GM10248 (cell line): ENCODE measurements around the gene LILRB2.
A peak's percentile ranks its signal among the peaks of the same experiment; 100 is the strongest.
"Not testable (repeated sequence)": the region's sequence is repeated elsewhere in the genome, so short reads cannot be mapped to it uniquely, and the experiment has no call there.

Experiments used
- CTCF ChIA-PET: fragments of 300-600 bp; sonication (Branson Sonifier 250); formaldehyde crosslinking; extraction: SDS; loops from one replicate; lab custom pipeline; 2021; ENCODE audit warnings: antibody characterized with exemption; lab: Yijun Ruan, JAX
- POLR2A ChIA-PET: fragments of 350-650 bp; sonication (Branson Sonifier 250); formaldehyde crosslinking; extraction: SDS; loops from one replicate; lab custom pipeline; 2020; ENCODE audit warnings: antibody characterized with exemption; lab: Yijun Ruan, JAX
- DNase-seq: peaks from one replicate; pipeline ENCODE4 v3.0.0; 2012; ENCODE audit errors: extremely low spot score
- TF ChIP-seq, protein P1 (sequence below): IDR thresholded peaks from 2 replicates; pipeline ENCODE4 v1.5.1; 2012; ENCODE audit warnings: mild to moderate bottlenecking, low read depth; ENCODE audit errors: extremely low read depth, missing control alignments, control extremely low read depth

The LILRB2 gene

GRCh38 chr19:54275951-54276350 lies 5.0 kb downstream of the LILRB2 start:
- CTCF ChIA-PET: no interaction called here
- DNase-seq: no peak
- TF ChIP-seq, protein P1, sequence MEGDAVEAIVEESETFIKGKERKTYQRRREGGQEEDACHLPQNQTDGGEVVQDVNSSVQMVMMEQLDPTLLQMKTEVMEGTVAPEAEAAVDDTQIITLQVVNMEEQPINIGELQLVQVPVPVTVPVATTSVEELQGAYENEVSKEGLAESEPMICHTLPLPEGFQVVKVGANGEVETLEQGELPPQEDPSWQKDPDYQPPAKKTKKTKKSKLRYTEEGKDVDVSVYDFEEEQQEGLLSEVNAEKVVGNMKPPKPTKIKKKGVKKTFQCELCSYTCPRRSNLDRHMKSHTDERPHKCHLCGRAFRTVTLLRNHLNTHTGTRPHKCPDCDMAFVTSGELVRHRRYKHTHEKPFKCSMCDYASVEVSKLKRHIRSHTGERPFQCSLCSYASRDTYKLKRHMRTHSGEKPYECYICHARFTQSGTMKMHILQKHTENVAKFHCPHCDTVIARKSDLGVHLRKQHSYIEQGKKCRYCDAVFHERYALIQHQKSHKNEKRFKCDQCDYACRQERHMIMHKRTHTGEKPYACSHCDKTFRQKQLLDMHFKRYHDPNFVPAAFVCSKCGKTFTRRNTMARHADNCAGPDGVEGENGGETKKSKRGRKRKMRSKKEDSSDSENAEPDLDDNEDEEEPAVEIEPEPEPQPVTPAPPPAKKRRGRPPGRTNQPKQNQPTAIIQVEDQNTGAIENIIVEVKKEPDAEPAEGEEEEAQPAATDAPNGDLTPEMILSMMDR: no peak
- POLR2A ChIA-PET: no interaction called here

DNA sequence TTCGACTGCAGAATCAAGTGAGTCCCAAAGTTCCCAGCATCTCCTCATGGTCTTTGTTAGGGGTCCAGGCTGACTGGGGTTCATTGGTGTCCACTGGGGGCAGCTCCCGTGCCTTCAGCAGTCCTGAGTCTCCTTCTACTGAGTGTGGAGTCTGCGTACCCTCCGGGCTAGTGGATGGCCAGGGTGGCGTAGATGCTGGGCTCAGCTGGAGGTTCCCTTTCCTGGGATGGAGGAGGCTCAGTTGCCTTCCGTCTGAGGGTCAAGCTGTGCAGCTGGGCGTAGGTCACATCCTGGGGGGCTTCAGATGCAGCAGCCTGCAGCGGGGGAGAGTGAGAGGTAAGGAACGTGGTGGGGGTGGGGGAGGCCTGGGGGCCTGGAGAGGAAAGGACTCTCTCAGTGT lies 6.4 kb downstream of the LILRB2 start:
- DNase-seq, POLR2A ChIA-PET: not testable (repeated sequence)
- CTCF ChIA-PET: interaction anchor here (1.2 kb wide), 1 partner anchor 34 kb away, joined by 3 read pairs; no protein-coding TSS in a partner anchor

- TF ChIP-seq, protein P1: no peak
- CTCF ChIA-PET: interaction anchor here (1.2 kb wide), 1 partner anchor 34 kb away, joined by 3 read pairs; no protein-coding TSS in a partner anchor
- no peak for DNase-seq
- POLR2A ChIA-PET: no interaction called here
Observed at GRCh38 chr19:54273821-54274220, 7.1 kb downstream of the LILRB2 start.

DNA sequence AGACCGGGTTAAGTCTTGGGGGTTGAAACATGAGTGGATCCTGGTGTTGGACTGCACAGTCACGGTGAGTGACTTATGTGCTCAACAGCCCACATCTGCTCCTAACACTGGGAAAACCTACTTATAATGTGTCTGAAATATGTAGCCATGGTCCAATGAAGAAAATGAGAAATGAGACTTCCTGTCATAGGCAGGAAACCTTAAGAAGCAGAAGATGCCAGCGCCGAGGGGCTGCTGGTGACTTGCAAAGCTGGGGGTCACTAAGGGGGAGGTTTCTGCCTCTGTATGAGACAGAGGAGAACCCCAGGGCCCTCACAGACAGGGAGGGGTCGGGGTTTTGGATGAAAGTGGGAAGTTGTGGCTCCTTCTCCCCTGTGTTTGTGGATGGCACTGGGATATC lies 8.7 kb downstream of the LILRB2 start:
- POLR2A ChIA-PET, DNase-seq, CTCF ChIA-PET: not testable (repeated sequence)

DNA sequence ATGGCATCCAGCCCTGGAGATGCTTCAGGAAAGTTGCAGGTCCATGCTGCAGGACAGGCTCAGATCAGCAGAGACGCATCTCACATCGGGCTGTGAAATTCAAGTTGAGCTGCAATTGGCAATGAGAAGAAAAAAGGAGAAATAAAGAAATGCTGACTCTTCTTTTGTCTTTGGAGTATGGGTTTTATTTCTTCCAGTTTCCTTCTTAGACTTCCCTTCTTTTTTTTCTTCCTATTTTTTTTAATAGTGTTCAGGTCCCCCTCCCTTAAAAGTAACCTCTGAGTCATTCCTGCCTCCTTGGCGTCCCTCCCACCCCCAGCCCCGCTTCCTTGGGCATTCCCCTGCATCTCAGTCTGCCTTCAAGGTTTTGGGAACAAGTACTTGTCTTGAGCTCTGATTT lies 9.3 kb downstream of the LILRB2 start:
- not testable (repeated sequence) for DNase-seq

GRCh38 chr19:54271106-54271505 lies 9.8 kb downstream of the LILRB2 start:
- DNase-seq: no peak
- POLR2A ChIA-PET: no interaction called here
- CTCF ChIA-PET: no interaction called here
- TF ChIP-seq, protein P1: no peak

More for the DNA sequence above, 9.3 kb downstream of the LILRB2 start:
- POLR2A ChIA-PET, CTCF ChIA-PET: not testable (repeated sequence)

GRCh38 chr19:54268936-54269335 lies 12.0 kb downstream of the LILRB2 start:
- ChIA-PET CTCF (interaction anchor here (1.1 to 3.1 kb wide), 2 partner anchors 10 to 123 kb away, joined by 3 to 12 read pairs; partner anchors contain the start of gene LILRB5), POLR2A (no interaction called here)
- no peak for DNase-seq
- TF ChIP-seq, protein P1: no peak

DNA sequence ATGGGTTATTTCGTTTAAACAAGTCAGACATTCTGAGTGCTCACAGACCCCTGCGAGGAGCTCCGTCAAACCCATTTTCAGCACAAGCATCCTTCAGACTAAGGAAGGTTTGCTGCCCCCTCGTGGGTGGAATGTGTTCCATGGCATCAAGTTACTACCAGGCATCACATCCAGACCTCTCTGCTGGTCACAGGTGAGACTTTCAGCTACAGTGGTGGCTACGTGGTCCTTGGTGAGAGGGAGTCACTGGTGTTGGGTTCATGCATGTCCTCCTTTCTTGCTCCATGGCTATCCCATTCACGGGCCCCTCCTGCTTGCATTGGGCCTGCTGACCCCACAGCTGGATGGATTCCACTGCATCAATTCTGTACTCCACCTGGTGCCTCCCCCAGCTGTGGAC lies 14.8 kb downstream of the LILRB2 start:
- POLR2A ChIA-PET: interaction anchor here (1.0 kb wide), 1 partner anchor 98 kb away, joined by 3 read pairs; no protein-coding TSS in a partner anchor
- CTCF ChIA-PET: interaction anchor here (1.0 to 3.9 kb wide), 24 partner anchors 9 to 1070 kb away, joined by 3 to 28 read pairs (median 6); partner anchors contain the start of genes LENG1, LILRB2, LILRB5 and MBOAT7
- DNase-seq: peak; percentile 70
- TF ChIP-seq, protein P1: peak; percentile 72
